Keratinocyte (primary cell): Measurements from ENCODE around the gene ESD.

ENCODE experiments used
- EZH2 ChIP-seq: IDR thresholded peaks from one replicate; pipeline ENCODE4 v1.6.1; 2012; ENCODE audit warnings: inconsistent platforms, mild to moderate bottlenecking, low read length, moderate library complexity
- TF ChIP-seq, protein P1 (sequence below), 3 experiments: IDR thresholded peaks in 1 of 3; conservative IDR thresholded peaks in 1 of 3; optimal IDR thresholded peaks in 1 of 3; 2 replicates in 2 of 3; 3 replicates in 1 of 3; pipeline versions ENCODE3 to v1.5.1; 2011; ENCODE audit warnings: low read length in 3 of 3, mild to moderate bottlenecking in 3 of 3, moderate library complexity in 2 of 3, control low read depth in 1 of 3, inconsistent platforms in 1 of 3; ENCODE audit not compliant: insufficient read depth in 2 of 3; ENCODE audit errors: extremely low read depth in 1 of 3

DNA sequence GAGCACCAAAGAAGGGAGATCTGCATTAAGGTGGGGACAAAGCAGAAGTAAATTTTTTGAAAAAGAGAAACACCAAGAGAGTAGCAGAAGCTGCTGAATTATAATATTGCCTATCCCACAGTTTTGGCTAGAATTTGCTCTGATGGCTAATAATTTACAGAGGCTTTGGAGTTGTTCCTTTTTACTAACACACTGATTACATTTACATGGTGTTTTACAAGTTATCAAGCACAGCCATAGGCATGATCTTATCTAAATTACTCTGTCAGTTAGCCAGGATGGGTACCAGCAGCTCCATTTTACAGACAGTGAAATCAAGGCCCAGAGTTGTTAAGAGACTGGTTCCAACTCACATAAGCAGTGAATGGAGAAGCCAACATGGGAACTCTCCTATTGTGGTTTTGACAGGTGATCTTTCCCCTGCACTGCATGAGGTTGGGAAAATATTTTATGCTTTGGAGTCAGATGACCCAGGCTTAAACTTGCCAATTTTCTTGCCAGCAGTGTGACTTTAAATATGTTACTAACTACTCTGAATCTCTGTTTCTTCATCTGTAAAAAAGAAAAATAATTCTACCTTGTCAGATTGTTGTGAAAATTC lies 33.5 kb upstream of the ESD start:
- TF ChIP-seq, protein P1, sequence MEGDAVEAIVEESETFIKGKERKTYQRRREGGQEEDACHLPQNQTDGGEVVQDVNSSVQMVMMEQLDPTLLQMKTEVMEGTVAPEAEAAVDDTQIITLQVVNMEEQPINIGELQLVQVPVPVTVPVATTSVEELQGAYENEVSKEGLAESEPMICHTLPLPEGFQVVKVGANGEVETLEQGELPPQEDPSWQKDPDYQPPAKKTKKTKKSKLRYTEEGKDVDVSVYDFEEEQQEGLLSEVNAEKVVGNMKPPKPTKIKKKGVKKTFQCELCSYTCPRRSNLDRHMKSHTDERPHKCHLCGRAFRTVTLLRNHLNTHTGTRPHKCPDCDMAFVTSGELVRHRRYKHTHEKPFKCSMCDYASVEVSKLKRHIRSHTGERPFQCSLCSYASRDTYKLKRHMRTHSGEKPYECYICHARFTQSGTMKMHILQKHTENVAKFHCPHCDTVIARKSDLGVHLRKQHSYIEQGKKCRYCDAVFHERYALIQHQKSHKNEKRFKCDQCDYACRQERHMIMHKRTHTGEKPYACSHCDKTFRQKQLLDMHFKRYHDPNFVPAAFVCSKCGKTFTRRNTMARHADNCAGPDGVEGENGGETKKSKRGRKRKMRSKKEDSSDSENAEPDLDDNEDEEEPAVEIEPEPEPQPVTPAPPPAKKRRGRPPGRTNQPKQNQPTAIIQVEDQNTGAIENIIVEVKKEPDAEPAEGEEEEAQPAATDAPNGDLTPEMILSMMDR (optimal IDR thresholded peaks at IDR 0.05 in 1 of 3, IDR thresholded peaks at IDR 0.05 in 1 of 3, conservative IDR thresholded peaks at IDR 0.05 in 1 of 3; ENCODE audit: extremely low read depth in 1 of 3, insufficient read depth in 2 of 3, low read length in 3 of 3), result no peak
- TF ChIP-seq EZH2, result no peak
